HG03439 (cell line): ENCODE results near the gene ZMYND8.
"Not testable (repeated sequence)": the region's sequence is repeated elsewhere in the genome, so short reads cannot be mapped to it uniquely, and the experiment has no call there.

ENCODE experiments used
- ATAC-seq: cut with Tn5 transposase; IDR thresholded peaks from one replicate; pipeline ENCODE4 v1.9.1; 2021; ENCODE audit warnings: mild to moderate bottlenecking, moderate library complexity; ENCODE audit not compliant: unreplicated experiment

ZMYND8 gene

GRCh38 chr20:47314647-47315338, 41.7 kb downstream of the ZMYND8 start:
- no peak for ATAC-seq

GRCh38 chr20:47311967-47312681, 44.4 kb downstream of the ZMYND8 start:
- no peak for ATAC-seq

- ATAC-seq: no peak
These were observed 45.3 kb downstream of the ZMYND8 start for GRCh38 chr20:47311211-47311610.

GRCh38 chr20:47310729-47311128, 45.8 kb downstream of the ZMYND8 start:
- no peak for ATAC-seq

- no peak for ATAC-seq
These were observed 46.6 kb downstream of the ZMYND8 start for GRCh38 chr20:47309806-47310426.

GRCh38 chr20:47309394-47309793, 47.1 kb downstream of the ZMYND8 start:
- ATAC-seq: no peak

- not testable (repeated sequence) for ATAC-seq
These were observed 48.9 kb downstream of the ZMYND8 start for GRCh38 chr20:47307569-47307968.

GRCh38 chr20:47306755-47307370, 49.6 kb downstream of the ZMYND8 start:
- ATAC-seq: no peak

GRCh38 chr20:47306095-47306494, 50.4 kb downstream of the ZMYND8 start:
- ATAC-seq: no peak

GRCh38 chr20:47305667-47306066, 50.8 kb downstream of the ZMYND8 start:
- no peak for ATAC-seq

- no peak for ATAC-seq
These were observed 52.2 kb downstream of the ZMYND8 start for GRCh38 chr20:47304287-47304686.

GRCh38 chr20:47303736-47304135, 52.8 kb downstream of the ZMYND8 start:
- no peak for ATAC-seq

- no peak for ATAC-seq
These were observed 56.4 kb downstream of the ZMYND8 start for GRCh38 chr20:47300071-47300470.

GRCh38 chr20:47298624-47299023, 57.9 kb downstream of the ZMYND8 start:
- ATAC-seq: no peak

- ATAC-seq: no peak
These were observed 58.8 kb downstream of the ZMYND8 start for GRCh38 chr20:47297746-47298145.

- ATAC-seq: no peak
These were observed 59.5 kb downstream of the ZMYND8 start for GRCh38 chr20:47296950-47297349.

- no peak for ATAC-seq
These were observed 60.5 kb downstream of the ZMYND8 start for GRCh38 chr20:47295921-47296426.

GRCh38 chr20:47295129-47295813, 61.2 kb downstream of the ZMYND8 start:
- no peak for ATAC-seq

- ATAC-seq: no peak
These were observed 62.9 kb downstream of the ZMYND8 start for GRCh38 chr20:47293631-47294030.

- ATAC-seq: no peak
These were observed 63.9 kb downstream of the ZMYND8 start for GRCh38 chr20:47292581-47292980.
